GM18870 (cell line): ENCODE results near the gene DDR2.
A peak's percentile ranks its signal among the peaks of the same experiment; 100 is the strongest.

Source experiments
- ATAC-seq: cut with Tn5 transposase; IDR thresholded peaks from one replicate; pipeline ENCODE4 v1.9.1; 2021; ENCODE audit warnings: moderate library complexity; ENCODE audit not compliant: unreplicated experiment

Gene DDR2

DNA sequence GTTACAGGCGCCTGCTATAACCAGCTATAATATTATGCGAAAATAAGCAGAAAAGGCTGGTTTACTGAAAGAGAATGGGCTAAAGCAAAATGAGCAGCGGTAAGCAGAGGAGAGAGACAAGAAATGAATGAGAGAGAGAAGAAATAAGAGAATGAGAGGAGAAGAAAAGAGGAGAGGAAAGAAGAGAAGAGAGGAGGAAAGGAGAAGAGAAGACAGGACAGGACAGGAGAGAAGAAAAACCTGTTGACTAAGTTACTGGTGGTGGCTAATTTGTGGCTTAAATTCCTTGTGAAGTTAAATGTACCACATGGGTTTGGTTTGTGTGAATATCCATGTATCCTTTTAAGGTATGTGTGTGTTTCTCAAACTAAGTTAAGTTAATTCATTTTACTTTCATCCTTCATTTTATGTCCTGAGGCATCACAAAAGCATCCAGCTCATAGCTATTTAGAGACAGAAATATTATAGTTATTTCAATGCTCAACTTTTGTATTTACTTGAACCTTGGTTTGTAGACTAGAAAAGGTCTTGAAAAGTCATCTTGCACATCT lies 3.1 kb upstream of the DDR2 start:
- no peak for ATAC-seq

GRCh38 chr1:162629651-162630050 lies 2.6 kb upstream of the DDR2 start:
- ATAC-seq, result no peak

GRCh38 chr1:162631546-162632191 lies 595 bp upstream of the DDR2 start:
- ATAC-seq, result no peak

- ATAC-seq, result no peak
Observed at GRCh38 chr1:162632698-162633080, 425 bp downstream of the DDR2 start.

DNA sequence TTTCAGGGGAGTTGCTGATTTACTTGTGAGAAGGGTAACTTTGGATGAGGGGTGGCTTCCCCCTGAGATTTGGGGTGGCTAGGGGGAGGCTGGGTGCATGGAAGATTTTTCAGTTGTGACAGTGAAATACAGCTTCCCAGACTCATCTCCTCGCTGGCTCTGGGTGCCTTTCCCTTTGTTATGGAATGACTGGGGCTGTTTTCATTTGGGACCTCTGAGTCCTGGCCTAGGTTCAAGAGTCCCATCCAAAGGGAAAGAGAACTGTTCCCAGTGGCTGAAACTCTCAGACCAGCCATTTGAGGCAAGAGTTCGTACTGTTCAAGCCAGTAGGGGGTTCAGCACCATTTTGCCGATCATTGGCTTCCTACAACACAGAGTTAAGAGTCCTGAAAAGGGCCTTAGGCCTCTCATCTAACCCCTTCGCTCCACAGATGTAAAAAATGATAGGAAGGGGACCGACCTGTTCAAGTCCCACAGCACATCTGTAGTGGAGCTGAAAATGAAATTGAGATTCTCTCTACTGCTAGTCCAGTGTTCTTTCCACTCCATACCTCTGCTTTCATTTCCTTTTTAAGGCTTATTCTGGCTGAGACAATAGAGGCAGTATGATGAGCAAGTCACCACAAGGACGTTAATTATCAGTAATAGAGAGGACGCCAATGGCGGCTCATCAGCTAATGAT lies 958 bp downstream of the DDR2 start:
- ATAC-seq, result peak; percentile 66

- ATAC-seq, result no peak
Observed at GRCh38 chr1:162635418-162635817, 3.2 kb downstream of the DDR2 start.

DNA sequence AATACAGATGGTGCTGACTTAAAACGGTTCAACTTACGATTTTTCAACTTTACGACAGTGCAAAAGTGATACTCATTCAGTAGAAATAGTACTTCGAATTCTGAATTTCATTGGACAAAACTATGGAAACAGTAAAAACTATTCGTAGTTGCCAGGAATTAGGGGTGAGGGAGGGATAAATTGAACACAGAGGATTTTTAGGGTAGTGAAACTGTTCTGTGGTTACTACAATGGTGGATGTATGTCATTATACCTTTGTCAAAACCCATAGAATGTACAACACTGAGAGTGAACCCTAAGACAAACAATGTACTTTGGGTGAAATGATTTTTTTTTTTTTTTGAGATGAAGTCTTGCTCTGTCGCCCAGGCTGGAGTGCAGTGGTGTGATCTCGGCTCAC lies 7.5 kb downstream of the DDR2 start:
- peak; percentile 54 for ATAC-seq

GRCh38 chr1:162641114-162641513 lies 8.8 kb downstream of the DDR2 start:
- no peak for ATAC-seq

DNA sequence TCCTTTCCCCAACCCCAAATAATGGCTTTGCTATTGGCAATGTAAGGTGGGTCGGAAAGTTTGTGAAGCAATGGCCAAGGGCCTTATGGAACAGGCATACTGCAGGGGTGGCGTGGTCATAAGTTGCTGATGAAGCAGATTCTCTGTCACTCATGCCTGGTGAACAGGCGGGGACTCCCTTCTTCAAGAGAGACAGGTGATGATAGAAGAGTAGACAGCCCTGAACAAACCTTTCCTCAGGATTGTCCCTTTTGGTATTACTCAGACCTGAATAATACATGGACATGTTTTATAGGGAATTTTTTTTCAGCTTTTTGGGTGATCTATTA lies 12.7 kb downstream of the DDR2 start:
- ATAC-seq, result no peak

- no peak for ATAC-seq
Observed at GRCh38 chr1:162645666-162646065, 13.4 kb downstream of the DDR2 start.

GRCh38 chr1:162649583-162649982 lies 17.3 kb downstream of the DDR2 start:
- no peak for ATAC-seq

- ATAC-seq, result no peak
Observed at GRCh38 chr1:162654915-162655620, 22.8 kb downstream of the DDR2 start.

DNA sequence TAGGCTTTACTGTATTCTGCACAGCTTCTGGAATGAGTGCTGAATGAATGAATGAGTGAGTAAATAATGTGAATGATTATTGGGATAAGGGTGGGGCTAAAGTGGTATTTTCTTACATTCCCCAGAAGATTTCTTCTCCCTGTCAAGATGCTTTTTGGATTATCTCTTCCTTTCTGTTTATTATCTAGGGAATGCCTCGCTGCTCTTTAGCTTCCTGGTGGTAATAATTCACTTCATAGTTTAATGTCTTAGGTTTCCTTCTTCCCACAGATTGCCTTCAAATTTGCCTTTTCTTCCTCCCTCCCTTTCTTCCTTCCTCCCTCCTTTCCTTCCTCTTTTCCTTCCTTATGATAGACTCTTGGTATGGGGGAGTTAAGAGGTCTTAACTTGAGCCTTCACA lies 24.0 kb downstream of the DDR2 start:
- no peak for ATAC-seq

DNA sequence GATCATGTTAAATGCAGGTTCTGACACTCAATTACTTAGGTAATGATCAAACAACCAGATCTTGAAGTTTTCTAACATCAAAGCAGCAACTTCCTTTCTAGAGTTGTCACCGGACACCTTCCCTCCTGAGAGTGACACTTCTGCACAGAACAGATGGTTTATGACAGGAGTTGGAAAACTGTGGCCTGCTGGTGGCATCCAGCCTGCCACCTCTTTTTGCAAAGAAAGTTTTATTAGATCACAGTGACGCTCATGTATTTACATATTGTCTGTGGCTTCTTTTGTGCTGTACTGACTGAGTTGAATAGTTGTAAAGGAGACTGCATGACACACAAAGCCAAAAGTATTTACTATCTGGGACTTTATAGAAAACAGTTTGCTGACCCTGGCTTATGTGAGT lies 28.3 kb downstream of the DDR2 start:
- ATAC-seq, result no peak

DNA sequence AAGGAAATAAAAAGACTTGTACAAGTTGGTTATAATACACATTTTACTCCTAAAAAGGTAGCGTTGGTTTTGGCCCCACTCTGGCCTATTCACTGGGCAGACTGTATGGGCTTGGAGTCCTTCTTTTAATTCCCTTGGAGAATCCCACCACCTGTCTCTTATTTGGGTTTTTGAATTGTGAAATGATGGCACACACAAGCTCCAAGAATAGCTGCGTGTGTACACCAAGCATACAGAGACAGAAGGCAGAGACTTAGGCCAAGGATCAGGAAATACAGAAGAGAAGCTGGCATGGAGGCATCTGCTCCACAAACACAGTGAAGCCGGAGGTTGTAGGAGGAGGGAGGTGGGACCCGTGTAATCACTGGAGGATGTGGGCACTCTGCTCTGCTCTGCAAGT lies 29.1 kb downstream of the DDR2 start:
- ATAC-seq, result no peak

DNA sequence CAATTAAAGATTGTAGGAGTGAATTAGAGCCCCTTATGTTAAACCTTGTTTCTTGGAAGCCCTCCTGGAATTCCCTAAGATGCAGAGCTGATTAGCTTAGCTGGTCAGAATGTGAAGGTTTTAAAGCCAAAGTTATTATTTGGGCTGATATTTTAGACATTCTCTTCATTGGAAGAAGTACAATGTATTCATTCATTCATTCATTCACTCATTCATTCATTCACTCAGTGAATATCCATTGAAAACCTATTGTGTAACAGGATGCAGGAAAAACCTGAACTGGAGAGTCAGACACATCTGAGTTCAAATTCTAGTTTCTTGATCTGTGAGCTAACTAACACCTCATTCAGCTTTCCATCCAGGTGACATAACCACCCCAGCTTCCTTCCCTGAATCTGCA lies 29.7 kb downstream of the DDR2 start:
- no peak for ATAC-seq

DNA sequence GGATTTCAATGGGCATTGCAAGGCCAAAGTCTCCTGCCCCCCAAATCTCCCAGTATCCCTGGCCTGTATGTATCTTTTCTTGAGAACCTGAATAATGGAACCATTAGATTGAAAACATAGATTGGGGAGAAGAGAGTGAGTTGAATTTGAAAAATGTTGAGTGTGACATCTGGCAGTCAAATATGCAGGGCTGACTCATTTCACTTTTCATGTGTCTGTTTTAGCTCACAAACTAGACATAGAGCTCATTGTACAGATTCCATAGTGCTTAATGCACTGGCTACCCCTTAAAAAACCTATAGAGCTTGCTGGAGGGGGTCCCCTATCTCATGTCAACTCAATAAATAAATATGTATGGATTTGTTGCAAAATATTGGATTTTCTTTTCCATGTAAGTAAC lies 30.8 kb downstream of the DDR2 start:
- peak; percentile 71 for ATAC-seq

DNA sequence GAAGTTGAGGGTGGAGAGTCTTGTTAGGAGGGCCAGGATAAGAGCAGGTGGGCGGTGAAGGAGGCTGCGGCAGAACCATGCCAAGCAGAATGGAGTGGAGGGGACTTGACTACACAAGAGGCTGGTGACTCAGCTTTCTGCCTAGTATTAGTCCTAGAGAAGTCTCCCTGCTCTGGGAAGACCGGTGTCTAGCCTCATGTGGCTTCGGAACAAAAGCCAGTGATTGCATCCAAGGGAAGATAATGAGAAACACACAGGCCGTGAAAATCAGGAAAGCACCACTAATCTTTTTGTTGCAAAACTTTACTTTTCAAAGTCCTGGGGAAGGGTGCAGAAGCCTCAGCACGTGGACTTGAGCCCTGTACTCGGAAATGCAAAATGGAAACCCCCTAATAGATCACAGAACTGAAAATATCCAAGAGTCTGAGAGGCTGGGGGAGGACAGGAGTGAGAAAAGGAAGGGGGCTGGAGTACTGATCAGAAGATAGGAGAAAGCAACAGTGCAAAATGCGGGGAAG lies 31.4 kb downstream of the DDR2 start:
- ATAC-seq, result no peak

DNA sequence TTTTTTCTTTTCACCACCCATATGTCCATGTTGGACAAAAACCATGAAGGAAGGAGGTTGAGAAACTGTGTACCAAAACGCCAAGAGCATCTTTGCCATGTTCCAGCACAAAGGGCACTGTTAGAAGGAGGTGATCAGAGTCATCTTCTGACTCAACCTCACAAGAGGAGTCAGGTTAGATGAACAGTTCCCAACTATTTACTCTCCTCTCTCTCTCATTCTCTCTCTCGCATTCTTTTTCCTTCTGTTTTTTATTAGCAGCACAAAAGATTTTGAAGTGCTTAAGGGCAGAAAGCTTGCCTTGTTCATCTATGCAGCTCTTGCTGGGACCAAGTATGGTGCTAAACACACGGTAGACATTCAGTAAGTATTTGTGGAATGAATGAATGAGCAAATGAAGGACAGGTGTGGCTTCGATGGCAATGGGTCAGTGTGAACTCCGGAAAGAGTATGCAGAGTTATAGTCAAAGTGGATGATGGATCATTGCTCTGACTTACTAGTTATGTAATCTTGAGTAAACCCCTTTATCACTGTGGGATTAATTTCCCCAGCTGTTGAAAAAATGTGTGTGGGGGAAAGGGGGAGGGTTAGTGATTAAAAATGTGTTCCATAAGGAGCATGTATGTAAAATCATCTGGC lies 33.9 kb downstream of the DDR2 start:
- ATAC-seq, result no peak

DNA sequence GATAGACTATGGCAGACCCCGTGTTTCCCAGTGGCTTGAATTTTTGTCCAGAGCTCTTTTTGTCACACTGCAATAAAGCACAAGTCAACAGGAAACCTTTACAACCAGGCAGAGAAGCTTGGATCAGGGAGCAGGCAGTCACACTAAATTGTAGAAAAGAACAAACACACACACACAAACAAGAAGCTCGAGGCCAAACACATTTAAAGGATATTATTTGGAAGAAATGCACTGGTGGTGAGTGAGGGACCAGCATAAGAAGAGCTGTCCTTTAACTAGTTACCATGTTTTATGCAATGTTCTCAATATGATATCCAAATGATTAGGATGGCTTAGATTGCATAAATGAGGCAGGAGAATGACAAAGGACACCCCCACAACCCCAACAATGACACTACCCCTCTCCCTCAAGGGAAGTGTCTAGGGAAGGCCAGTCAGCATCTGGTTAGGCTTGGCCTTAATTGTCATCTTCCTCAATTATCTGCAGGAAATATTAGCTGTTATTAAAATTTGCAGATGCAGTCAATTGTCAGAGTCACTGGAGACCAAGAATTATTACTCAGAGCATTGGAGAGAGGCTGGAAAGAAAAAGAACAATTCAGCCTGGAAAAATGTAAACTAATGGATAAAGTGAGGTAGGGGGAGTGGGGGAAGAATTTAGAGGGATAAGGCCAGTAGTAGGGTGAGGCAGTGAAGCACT lies 35.3 kb downstream of the DDR2 start:
- no peak for ATAC-seq
